Neutrophil (primary cell): ENCODE results near the gene TBC1D5.

Experiments used
- H3K27ac ChIP-seq: fragments of 200-600 bp; sonication (generic); 2 replicates; pipeline ENCODE4 v1.5.1; 2016; ENCODE audit warnings: mild to moderate bottlenecking, moderate library complexity
- H3K27me3 ChIP-seq: fragments of 200-600 bp; sonication (generic); 2 replicates; pipeline ENCODE4 v1.6.0; 2016; ENCODE audit warnings: mild to moderate bottlenecking
- H3K36me3 ChIP-seq: fragments of 200-600 bp; sonication (generic); 2 replicates; pipeline ENCODE4 v1.5.1; 2017
- H3K4me1 ChIP-seq, 2 experiments: fragments of 200-600 bp in 1 of 2; sonication (generic) in 1 of 2; 1 replicate in 1 of 2; 2 replicates in 1 of 2; pipeline versions ENCODE4 v1.5.1 to v1.6.1; 2013 to 2016; ENCODE audit warnings: low read depth in 1 of 2, low read length in 1 of 2, mild to moderate bottlenecking in 1 of 2, moderate library complexity in 1 of 2; ENCODE audit not compliant: control insufficient read depth in 1 of 2, insufficient read depth in 1 of 2
- H3K4me3 ChIP-seq, 2 experiments: fragments of 200-600 bp in 1 of 2; sonication (generic) in 1 of 2; 1 replicate in 1 of 2; 2 replicates in 1 of 2; pipeline ENCODE4 v1.5.1; 2013 to 2016; ENCODE audit warnings: low read depth in 1 of 2, low read length in 1 of 2, mild to moderate bottlenecking in 1 of 2, moderate library complexity in 1 of 2
- H3K9me3 ChIP-seq: fragments of 200-600 bp; sonication (generic); 2 replicates; pipeline ENCODE4 v1.5.1; 2016
- CTCF ChIP-seq: fragments of 200-600 bp; sonication (generic); IDR thresholded peaks from 2 replicates; pipeline ENCODE4 v1.5.1; 2016; ENCODE audit warnings: antibody characterized with exemption

The TBC1D5 gene

GRCh38 chr3:17724948-17725347, 17.5 kb downstream of the TBC1D5 start:
- Histone ChIP-seq H3K36me3 (no peaks in the 10 kb centered on the region), H3K9me3 (no peaks in the 10 kb centered on the region), H3K4me1 (no peaks in the 10 kb centered on the region), H3K27ac (no peak overlapping the region), H3K4me3 (no peak overlapping the region), H3K27me3 (no peaks in the 10 kb centered on the region)
- no peak for TF ChIP-seq CTCF

- TF ChIP-seq CTCF = no peak
- Histone ChIP-seq H3K36me3 (no peaks in the 10 kb centered on the region), H3K4me1 (no peaks in the 10 kb centered on the region), H3K27me3 (no peaks in the 10 kb centered on the region), H3K4me3 (no peak overlapping the region), H3K9me3 (no peaks in the 10 kb centered on the region), H3K27ac (no peak overlapping the region)
Observed at GRCh38 chr3:17724122-17724521, 18.3 kb downstream of the TBC1D5 start.

- Histone ChIP-seq H3K4me3 (no peak overlapping the region), H3K36me3 (no peaks in the 10 kb centered on the region), H3K27ac (peak overlapping the region; percentile 9), H3K4me1 (peaks cover 0 to 9% of the 10 kb centered on the region in 2 experiments), H3K27me3 (no peaks in the 10 kb centered on the region), H3K9me3 (no peaks in the 10 kb centered on the region)
- no peak for TF ChIP-seq CTCF
Observed at GRCh38 chr3:17717411-17717810, 25.0 kb downstream of the TBC1D5 start.

- H3K36me3 ChIP-seq = no peaks in the 10 kb centered on the region
- no peak overlapping the region for H3K4me3 ChIP-seq
- no peak for TF ChIP-seq CTCF
- no peaks in the 10 kb centered on the region for H3K27me3 ChIP-seq
- H3K27ac ChIP-seq = no peak overlapping the region
- peaks cover 0 to 9% of the 10 kb centered on the region in 2 experiments for H3K4me1 ChIP-seq
- no peaks in the 10 kb centered on the region for H3K9me3 ChIP-seq
Observed at GRCh38 chr3:17714473-17714872, 28.0 kb downstream of the TBC1D5 start.

GRCh38 chr3:17709236-17709810, 33.1 kb downstream of the TBC1D5 start:
- TF ChIP-seq CTCF = no peak
- Histone ChIP-seq H3K27ac (no peak overlapping the region), H3K4me3 (no peak overlapping the region), H3K9me3 (no peaks in the 10 kb centered on the region), H3K27me3 (no peaks in the 10 kb centered on the region), H3K36me3 (no peaks in the 10 kb centered on the region), H3K4me1 (no peaks in the 10 kb centered on the region)
